Activated T-helper 1 cell treated with anti-CD3 and anti-CD28 coated beads, Interleukin-12 subunit alpha, Interleukin-12 subunit beta, Interleukin-2, Interleukin-4 antibody, amounts not matched to agents 30 ng/mL and 10 ng/mL and 1 ng/mL, durations not matched to agents 14 hours and 24 hours and 36 hours (primary cell): ENCODE results near the gene IL18. TPM values are rescaled to one million over a fixed set of nuclear protein-coding genes. Genes with fewer than 3 reads are reported as not detected.
"Not testable (repeated sequence)": the region's sequence is repeated elsewhere in the genome, so short reads cannot be mapped to it uniquely, and the experiment has no call there.

Source experiments
- DNase-seq: peaks from one replicate; pipeline ENCODE4 v3.0.0; 2021; ENCODE audit warnings: low spot score
- H3K27ac Mint-ChIP-seq: one replicate; pipeline ENCODE4 v1.8.0; 2021; ENCODE audit warnings: mild to moderate bottlenecking, mixed read lengths
- H3K27me3 Mint-ChIP-seq: one replicate; pipeline ENCODE4 v1.8.0; 2022; ENCODE audit warnings: mild to moderate bottlenecking, moderate library complexity, mixed read lengths; ENCODE audit not compliant: insufficient read depth
- H3K36me3 Mint-ChIP-seq: one replicate; pipeline ENCODE4 v1.8.0; 2021; ENCODE audit warnings: low read depth, mixed read lengths
- H3K4me1 Mint-ChIP-seq: one replicate; pipeline ENCODE4 v1.8.0; 2021; ENCODE audit warnings: low read depth, mixed read lengths
- H3K4me3 Mint-ChIP-seq: one replicate; pipeline ENCODE4 v1.8.0; 2021; ENCODE audit warnings: mild to moderate bottlenecking, moderate library complexity, mixed read lengths
- H3K9me3 Mint-ChIP-seq: one replicate; pipeline ENCODE4 v1.8.0; 2021; ENCODE audit warnings: mixed read lengths
- intact Hi-C: fragments of 100-400 bp; cut with micrococcal nuclease; formaldehyde crosslinking; loops from one replicate; pipeline ENCODE4 v1.15.1; 2024
- total RNA-seq: library from RNA; stranded (reverse); gene quantifications from 2 replicates; pipeline ENCODE4 v1.2.3, GENCODE V29; 2022

Gene IL18
- total RNA-seq, 1 donor from 2014 or later: 0.23 TPM

DNA sequence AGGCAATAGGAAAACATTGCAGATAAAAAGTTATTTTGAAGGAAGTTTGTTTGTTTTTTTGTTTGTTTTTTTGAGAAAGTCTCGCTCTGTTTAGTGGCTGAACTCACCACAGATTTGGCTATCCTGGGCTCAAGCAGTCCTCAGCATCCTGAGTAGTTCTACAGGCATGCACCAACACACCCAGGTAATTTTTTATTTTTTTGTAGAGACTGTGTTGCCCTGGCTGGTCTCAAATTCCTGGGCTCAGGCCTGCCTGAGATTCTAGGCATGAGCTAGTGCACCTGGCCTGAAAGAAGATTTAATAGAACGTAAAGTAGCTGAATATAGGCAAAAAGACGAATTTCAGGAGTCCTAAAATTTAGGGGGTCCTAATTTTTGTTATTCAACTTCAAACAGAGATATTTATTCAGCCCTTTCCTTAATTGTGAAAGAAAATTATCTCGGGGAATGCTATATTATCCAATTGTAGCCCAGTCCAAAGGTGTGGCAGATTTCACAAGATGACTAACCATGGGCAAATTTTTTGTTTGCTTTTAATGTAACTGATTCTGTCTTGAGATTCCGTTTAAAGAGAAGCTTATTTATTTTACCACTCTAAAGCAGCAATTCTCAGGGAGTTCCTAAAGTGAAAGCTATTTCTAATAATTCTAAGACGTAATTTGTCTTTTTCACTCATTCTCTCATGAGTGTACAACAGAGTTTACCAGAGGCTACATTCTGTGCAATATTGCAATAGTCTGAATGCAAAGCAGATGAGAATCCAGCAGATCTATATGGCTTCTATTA is 940 bp downstream of the IL18 start:
- H3K27ac Mint-ChIP-seq: no peak overlapping the region
- peaks cover 16% of the 10 kb centered on the region for H3K27me3 Mint-ChIP-seq
- H3K9me3 Mint-ChIP-seq: no peaks in the 10 kb centered on the region
- no peaks in the 10 kb centered on the region for H3K36me3 Mint-ChIP-seq
- H3K4me3 Mint-ChIP-seq: no peak overlapping the region
- DNase-seq: no peak
- intact Hi-C loops: no loop called here
- peaks cover 8% of the 10 kb centered on the region for H3K4me1 Mint-ChIP-seq

DNA sequence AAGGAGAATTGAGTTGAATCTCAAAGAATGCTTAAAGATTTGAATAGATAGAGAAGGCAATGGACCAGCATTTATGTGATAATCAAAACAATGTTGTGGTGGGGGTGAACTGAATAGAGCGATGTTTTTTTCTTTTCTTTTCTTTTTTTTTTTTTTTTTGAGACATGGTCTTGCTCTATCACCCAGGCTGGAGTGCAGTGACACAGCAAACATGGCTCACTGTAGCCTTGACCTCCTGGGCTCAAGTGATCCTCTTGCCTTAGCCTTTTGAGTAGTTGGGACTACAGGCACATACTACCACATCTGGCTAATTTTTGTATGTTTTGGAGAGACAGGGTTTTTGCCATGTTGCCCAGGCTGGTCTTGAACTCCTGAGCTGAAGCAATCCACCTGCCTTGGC is 1.7 kb downstream of the IL18 start:
- H3K27ac Mint-ChIP-seq, intact Hi-C loops, H3K4me3 Mint-ChIP-seq, H3K36me3 Mint-ChIP-seq, DNase-seq, H3K9me3 Mint-ChIP-seq: not testable (repeated sequence)
- Mint-ChIP-seq H3K4me1 (peaks cover 13% of the 10 kb centered on the region), H3K27me3 (peaks cover 17% of the 10 kb centered on the region)

DNA sequence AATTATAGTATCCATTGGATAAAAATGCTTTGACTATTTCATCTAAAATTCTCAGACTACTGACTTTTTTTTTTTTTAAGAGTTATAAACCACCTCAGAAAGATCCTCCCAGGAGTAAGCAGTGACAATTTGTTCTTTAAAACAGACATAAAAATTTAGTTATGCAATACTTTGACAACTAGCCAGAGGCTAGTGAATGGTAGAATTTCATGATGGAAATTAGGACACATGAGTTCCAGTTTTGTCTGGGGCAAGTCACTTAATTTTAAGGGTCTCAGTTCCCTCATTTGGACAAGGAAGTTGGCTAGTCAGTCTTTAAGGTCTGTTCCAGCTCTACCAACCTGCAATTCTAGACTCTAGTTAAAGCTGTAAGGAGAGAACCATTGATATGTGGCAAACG is 2.9 kb downstream of the IL18 start:
- intact Hi-C loops: no loop called here
- Mint-ChIP-seq H3K27ac (no peak overlapping the region), H3K4me3 (no peak overlapping the region), H3K27me3 (peaks cover 18% of the 10 kb centered on the region), H3K9me3 (no peaks in the 10 kb centered on the region), H3K36me3 (no peaks in the 10 kb centered on the region), H3K4me1 (peaks cover 15% of the 10 kb centered on the region)
- DNase-seq: no peak

DNA sequence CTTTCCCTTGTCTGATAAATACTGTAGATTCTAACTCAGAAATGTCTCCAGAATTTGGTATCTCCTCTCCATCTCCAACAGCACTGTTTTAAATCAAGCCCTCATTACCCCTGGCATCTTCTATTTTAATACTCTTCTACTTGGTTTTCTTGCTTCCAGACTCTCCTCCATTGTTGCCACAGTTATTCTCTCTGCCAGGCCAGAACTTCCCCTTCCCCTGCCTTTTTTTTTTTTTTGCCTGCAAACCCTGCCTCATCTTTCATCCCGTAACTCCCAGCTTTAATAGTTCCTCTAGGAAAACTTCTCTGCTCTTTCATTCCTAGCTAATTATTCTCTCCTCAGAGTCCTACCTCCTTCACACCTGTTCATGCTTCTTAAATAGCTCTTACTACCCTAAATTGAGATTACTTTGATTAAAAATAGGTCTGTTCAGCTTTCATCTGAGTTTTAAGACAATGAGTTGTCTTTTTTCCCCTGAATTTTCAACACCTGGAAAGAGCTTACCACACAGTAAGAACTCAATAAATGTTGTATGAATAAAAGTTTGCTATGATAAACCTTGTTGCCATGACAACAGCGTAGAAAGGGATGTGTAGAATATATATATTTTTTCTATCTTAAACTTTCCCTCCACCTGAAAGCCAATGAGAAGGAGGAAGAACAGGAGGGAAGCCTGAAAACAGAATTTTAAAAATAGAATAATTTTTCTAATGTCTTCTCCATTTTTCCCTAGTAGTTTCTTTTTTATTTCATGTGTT is 3.6 kb downstream of the IL18 start:
- H3K9me3 Mint-ChIP-seq: no peaks in the 10 kb centered on the region
- no peak overlapping the region for H3K27ac Mint-ChIP-seq
- no peak overlapping the region for H3K4me3 Mint-ChIP-seq
- DNase-seq: no peak
- H3K27me3 Mint-ChIP-seq: peaks cover 18% of the 10 kb centered on the region
- H3K36me3 Mint-ChIP-seq: no peaks in the 10 kb centered on the region
- intact Hi-C loops: no loop called here
- peaks cover 15% of the 10 kb centered on the region for H3K4me1 Mint-ChIP-seq

DNA sequence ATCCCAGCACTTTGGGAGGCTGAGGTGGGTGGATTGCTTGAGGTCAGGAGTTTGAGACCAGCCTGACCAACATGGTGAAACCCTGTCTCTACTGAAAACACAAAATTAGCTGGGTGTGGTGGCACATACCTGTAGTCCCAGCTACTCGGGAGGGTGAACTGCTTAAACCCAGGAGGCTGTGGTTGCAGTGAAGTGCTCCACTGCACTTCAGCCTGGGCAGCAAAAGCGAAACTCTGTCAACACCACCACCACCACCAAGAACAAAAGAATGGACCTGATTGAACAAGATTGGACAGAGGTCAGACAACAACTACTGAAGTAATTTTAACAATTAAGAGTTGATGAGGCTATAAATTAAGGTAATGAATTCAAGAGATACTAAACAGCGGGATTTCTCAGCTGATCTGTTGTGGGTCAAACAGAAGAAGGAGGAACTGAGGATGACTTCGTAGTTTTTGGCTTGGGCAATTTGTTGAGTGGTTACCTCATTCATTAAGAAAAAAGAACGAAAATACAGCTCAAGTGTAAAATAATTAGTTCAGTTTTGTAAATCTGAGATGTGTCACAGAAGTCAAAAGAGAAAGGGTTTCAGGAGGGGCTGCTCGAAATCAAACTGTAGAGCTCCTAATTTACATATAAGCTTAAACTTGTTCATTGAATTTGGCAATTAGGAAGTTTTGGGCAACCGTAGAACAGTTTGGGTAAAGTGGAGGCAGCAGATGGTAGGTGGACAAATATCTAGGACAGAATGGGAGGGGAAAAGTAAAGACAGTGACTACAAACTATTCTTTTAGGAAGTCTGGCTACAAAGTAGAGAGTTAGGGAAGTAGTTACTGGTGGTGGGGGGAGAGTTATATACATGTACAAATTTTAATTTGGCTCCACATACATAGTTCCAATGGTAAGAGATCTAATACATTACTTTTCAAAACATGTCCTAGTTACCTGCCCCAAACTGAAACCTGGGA is 4.5 kb downstream of the IL18 start:
- DNase-seq: no peak
- no peaks in the 10 kb centered on the region for H3K36me3 Mint-ChIP-seq
- H3K4me1 Mint-ChIP-seq: peaks cover 15% of the 10 kb centered on the region
- peaks cover 16% of the 10 kb centered on the region for H3K27me3 Mint-ChIP-seq
- H3K9me3 Mint-ChIP-seq: no peaks in the 10 kb centered on the region
- intact Hi-C loops: no loop called here
- H3K4me3 Mint-ChIP-seq: no peak overlapping the region
- H3K27ac Mint-ChIP-seq: no peak overlapping the region

DNA sequence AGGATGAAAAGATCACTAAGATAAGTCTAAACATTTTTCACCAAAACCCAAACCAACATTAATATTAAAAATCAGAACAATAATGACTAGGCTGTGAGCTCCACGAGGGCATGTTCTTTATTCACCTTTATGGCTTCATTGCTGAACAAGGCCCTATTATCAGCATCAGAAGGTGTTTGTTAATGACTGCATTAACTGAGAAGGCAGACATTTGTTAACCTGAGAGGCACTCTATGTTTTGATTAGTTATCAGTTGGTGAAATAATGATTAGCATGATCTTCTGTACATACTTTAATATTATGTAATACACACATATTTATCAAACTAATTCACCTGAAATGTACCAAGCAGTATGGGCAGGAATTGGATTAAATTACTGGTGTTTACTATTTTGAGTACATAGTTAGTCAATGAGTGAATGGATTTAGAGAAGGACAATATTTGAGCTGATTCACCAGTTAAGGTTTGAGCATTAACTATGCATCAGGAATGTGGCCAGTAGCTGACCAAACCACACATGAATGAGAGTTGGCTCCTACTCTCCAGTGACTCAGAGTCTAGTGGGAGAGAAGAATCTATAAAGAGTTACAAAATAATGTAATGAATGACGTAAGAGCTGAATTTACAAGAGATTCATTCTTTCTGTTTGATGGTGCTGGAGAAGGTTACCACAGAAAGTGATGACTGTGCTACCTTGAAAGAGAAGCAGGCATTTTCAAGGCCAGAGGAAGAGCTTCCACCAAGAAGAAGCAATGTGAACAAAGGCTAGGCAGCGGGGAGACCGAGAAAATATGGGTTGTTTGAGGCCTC is 6.7 kb downstream of the IL18 start:
- Mint-ChIP-seq H3K4me1 (peaks cover 7% of the 10 kb centered on the region), H3K27me3 (peaks cover 8% of the 10 kb centered on the region), H3K36me3 (no peaks in the 10 kb centered on the region), H3K27ac (no peak overlapping the region), H3K9me3 (no peaks in the 10 kb centered on the region), H3K4me3 (no peak overlapping the region)
- intact Hi-C loops: no loop called here
- no peak for DNase-seq

DNA sequence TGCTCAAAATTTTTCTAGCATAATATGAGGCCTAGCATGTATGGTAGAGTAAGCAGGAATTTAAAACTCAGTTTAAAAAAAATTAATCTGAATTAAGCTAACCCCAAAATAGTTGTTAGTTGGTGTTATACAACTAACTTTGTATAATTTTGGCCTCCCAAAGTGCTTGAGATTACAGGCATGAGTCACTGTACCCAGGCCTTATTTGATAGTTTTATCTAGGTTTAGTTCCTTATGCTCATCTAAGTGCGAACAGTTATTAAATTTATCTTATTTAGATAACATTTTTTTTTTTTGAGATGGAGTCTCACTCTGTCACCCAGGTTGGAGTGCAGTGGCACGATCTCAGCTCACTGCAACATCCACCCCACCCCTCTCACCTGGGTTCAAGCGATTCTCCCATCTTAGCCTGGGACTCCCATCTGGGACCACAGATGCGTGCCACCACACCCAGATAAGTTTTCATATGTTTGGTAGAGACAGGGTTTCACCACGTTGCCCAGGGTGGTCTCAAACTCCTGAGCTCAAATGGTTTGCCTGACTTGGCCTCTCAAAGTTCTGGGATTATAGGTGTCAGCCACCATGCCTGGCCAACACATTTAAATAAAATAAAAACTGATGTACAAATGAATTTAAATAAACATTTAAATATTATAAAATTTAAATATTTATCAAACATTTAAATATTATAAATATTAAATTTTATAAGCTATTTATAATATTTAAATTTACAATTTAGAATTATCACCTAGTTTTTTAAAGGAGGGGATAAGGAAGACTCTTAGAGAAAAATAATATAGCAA is 7.5 kb downstream of the IL18 start:
- DNase-seq: no peak
- Mint-ChIP-seq H3K36me3 (no peaks in the 10 kb centered on the region), H3K27me3 (peaks cover 8% of the 10 kb centered on the region), H3K9me3 (no peaks in the 10 kb centered on the region), H3K27ac (no peak overlapping the region), H3K4me3 (no peak overlapping the region), H3K4me1 (peaks cover 7% of the 10 kb centered on the region)
- intact Hi-C loops: no loop called here

DNA sequence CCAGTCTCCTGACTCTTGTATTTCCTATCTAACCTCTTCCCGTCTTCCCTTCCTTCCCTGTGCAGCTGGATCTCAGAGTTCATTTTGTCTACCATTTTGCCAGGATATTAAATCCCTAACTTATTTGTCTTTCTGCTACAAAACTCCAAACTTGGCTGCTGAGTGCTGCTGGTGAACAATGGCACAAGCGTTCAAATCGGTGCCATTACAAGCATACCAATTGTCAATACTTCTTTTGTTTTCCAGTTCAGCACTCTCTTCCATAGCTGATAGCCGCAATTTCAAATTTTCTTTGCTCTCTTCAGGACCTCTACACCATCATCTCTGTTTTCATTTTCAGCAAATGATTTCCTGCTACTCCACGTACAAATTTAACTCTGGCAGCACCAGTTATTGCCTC is 13.4 kb downstream of the IL18 start:
- Mint-ChIP-seq H3K27me3 (no peaks in the 10 kb centered on the region), H3K27ac (no peak overlapping the region), H3K36me3 (no peaks in the 10 kb centered on the region), H3K9me3 (no peaks in the 10 kb centered on the region), H3K4me1 (no peaks in the 10 kb centered on the region), H3K4me3 (no peak overlapping the region)
- intact Hi-C loops: no loop called here
- no peak for DNase-seq

DNA sequence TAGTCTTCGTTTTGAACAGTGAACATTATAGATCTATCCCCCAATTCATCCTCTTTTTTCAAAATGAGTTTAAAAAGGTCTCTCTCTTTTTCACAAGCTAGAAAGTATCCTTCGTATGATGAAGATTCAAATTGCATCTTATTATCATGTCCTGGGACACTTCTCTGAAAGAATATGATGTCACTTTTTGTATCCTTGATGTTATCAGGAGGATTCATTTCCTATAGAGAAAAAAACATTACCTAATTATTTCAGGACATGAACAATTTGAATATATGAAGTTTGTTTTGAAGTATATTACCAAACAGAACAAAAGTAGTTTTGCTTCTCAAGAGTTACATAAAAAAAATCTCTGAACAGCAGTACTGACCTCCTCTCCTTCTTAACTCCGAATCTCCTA is 20.3 kb downstream of the IL18 start:
- intact Hi-C loops: no loop called here
- no peak overlapping the region for H3K27ac Mint-ChIP-seq
- peaks cover 7% of the 10 kb centered on the region for H3K9me3 Mint-ChIP-seq
- peaks cover 2% of the 10 kb centered on the region for H3K27me3 Mint-ChIP-seq
- DNase-seq: no peak
- H3K36me3 Mint-ChIP-seq: no peaks in the 10 kb centered on the region
- no peak overlapping the region for H3K4me3 Mint-ChIP-seq
- no peaks in the 10 kb centered on the region for H3K4me1 Mint-ChIP-seq

DNA sequence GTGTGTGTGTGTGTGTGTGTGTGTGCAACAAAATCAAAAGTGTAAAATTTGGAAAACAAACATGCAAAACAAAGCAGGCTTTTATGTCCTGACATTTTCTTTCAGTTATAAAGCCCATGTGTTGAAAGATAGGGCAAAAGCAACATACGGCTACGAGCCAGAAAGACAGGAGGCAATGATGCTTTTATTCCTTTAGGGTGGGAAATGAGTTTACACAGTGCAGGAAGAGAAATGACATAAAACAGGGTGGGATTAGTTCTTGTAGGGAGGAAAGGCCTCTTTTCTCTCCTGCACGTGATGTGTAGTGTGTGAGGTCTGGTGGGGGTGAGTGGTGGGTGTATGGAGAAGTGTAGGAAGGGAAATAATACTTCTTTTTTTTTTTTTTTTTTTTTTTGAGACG is 29.4 kb downstream of the IL18 start:
- DNase-seq: no peak
- Mint-ChIP-seq H3K9me3 (no peaks in the 10 kb centered on the region), H3K36me3 (no peaks in the 10 kb centered on the region), H3K4me1 (peaks cover 4% of the 10 kb centered on the region), H3K4me3 (no peak overlapping the region), H3K27ac (no peak overlapping the region), H3K27me3 (no peaks in the 10 kb centered on the region)
- intact Hi-C loops: no loop called here

DNA sequence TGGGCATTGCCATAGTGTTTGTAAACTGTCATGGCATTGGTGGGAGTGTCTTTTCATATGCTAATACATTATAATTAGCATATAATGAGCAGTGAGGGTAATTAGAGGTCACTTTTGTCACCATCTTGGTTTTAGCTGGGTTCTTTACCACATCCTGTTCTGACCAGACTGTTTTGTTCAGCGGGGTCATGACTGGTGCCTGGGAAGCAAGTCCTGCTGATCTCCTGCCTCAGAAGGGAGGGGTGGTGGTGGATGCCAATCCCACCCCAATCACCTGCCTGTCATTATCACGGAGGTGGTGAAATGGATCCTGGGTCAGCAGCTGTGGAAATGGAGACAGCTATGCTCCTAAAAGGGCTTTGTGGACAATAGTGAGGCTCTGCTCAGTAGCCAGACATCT is 31.2 kb downstream of the IL18 start:
- Mint-ChIP-seq H3K27ac (no peak overlapping the region), H3K36me3 (no peaks in the 10 kb centered on the region), H3K4me3 (no peak overlapping the region), H3K9me3 (no peaks in the 10 kb centered on the region), H3K4me1 (peaks cover 4% of the 10 kb centered on the region), H3K27me3 (no peaks in the 10 kb centered on the region)
- intact Hi-C loops: no loop called here
- DNase-seq: no peak

DNA sequence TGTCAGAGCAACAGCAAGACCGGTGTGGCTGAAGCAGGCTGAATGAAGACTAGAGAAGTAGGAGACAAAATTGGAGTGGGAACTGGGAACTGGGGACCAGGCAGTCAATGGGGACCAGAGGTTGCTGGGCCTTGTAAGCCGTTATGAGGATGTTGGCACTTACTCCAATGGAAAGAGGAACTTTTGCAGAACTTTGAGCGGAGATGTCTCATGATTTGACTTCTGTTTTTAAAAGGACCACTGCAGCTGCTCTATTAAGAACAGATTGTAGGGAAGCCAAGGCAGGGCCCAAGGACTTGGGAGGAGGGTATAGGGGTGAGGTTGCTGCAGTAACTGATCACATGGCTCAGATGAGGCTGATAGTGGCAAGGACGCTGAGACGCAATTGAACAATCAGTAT is 34.2 kb downstream of the IL18 start:
- Mint-ChIP-seq H3K27ac (no peak overlapping the region), H3K4me1 (peaks cover 4% of the 10 kb centered on the region), H3K27me3 (no peaks in the 10 kb centered on the region), H3K36me3 (no peaks in the 10 kb centered on the region), H3K9me3 (no peaks in the 10 kb centered on the region), H3K4me3 (no peak overlapping the region)
- no peak for DNase-seq
- intact Hi-C loops: no loop called here
